ENCODE results near the gene JMY. TPM values are rescaled to one million over a fixed set of nuclear protein-coding genes. Genes with fewer than 3 reads are reported as not detected.
"Not testable (repeated sequence)": the region's sequence is repeated elsewhere in the genome, so short reads cannot be mapped to it uniquely, and the experiment has no call there.

The JMY gene
- total RNA-seq, 2 donors from 2014 or later: 15.4 to 22.8 TPM

DNA sequence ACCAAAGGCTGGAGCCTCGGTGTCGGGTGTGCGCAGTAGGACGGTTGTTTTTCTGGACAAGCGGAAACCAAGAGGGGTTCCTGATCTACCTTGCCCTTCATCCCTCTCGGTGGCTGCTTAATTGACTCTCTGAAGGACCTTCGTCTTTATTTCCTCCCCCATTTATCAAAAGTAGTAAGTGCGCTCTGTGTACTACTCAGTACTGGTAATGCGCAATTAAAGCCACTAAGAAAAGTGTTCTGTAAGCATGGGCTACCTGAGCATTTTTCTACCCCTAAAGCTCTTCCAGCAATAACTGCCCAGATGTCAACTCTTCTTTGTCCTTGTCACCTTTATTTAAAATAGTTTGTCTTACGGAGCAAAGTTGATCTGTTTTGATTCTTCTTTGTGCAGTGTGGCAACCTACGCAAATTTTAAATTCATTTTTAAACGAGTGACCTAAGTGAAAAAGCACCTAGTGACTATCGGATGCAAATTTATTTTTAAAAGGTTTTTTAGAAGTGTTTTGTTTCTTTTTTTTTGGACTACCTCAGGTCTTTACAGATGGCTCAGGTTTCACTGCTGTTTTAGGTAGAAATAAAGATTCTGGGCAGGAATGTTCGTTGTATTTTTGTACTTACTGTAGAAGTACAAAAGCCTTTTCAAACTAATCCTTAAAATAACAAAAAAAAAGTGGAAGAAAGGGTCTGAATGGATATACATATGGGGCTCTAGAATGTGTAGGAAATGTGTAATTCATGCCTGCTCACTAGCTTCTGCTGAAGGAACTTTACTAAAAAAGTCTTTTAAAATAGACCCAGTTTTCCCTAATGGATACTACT, 2.0 kb downstream of the JMY start:
- H3K9me3 ChIP-seq: no peaks in the 10 kb centered on the region
- H3K27ac ChIP-seq: no peak overlapping the region
- no peaks in the 10 kb centered on the region for H3K27me3 ChIP-seq (replicated peaks; ENCODE audit: insufficient read depth)
- peak overlapping the region; percentile 83 for H3K4me3 ChIP-seq
- no peaks in the 10 kb centered on the region for H3K36me3 ChIP-seq
- ATAC-seq (ENCODE audit: insufficient number of reproducible peaks, low FRiP score, low read depth): no peak
- no peak for TF ChIP-seq CTCF (IDR thresholded peaks at IDR 0.05)
- no peak for DNase-seq (ENCODE audit: low spot score)
- H3K4me1 ChIP-seq (ENCODE audit: control insufficient read depth in 1 of 2, low read depth in 2 of 2): peaks cover 18 to 32% of the 10 kb centered on the region in 2 donors

DNA sequence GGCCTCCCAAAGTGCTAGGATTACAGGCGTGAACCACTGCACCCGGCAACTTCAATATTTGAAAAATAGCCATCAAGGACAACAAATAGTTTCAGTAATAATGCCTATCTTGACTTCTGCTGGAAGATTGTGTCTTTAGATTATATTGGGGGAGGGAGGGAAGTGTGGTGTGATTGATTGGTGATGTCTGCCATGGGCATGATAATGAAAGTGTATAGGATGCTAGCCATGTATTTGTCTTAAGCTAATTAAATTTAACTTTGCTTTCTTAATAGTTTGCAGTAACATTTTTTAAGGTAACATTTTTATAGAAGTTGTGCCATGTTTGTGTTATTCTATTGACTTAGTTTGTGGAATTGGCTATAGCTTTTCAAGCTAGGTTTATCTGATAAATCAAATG, 4.6 kb downstream of the JMY start:
- Histone ChIP-seq H3K27me3 (replicated peaks; ENCODE audit: insufficient read depth) (no peaks in the 10 kb centered on the region), H3K36me3 (no peaks in the 10 kb centered on the region), H3K9me3 (no peaks in the 10 kb centered on the region), H3K4me1 (ENCODE audit: control insufficient read depth in 1 of 2, low read depth in 2 of 2) (peaks cover 18 to 33% of the 10 kb centered on the region in 2 donors), H3K4me3 (peak overlapping the region; percentile 9), H3K27ac (no peak overlapping the region)
- TF ChIP-seq CTCF (IDR thresholded peaks at IDR 0.05): no peak
- DNase-seq (ENCODE audit: low spot score): no peak
- ATAC-seq (ENCODE audit: insufficient number of reproducible peaks, low FRiP score, low read depth): no peak

GRCh38 chr5:79241535-79241979, 5.6 kb downstream of the JMY start:
- no peak overlapping the region for H3K27ac ChIP-seq
- peaks cover 18 to 33% of the 10 kb centered on the region in 2 donors for H3K4me1 ChIP-seq (ENCODE audit: control insufficient read depth in 1 of 2, low read depth in 2 of 2)
- no peak for TF ChIP-seq CTCF (IDR thresholded peaks at IDR 0.05)
- H3K36me3 ChIP-seq: no peaks in the 10 kb centered on the region
- H3K9me3 ChIP-seq: no peaks in the 10 kb centered on the region
- ATAC-seq (ENCODE audit: insufficient number of reproducible peaks, low FRiP score, low read depth) (no peak), DNase-seq (ENCODE audit: low spot score) (no peak)
- H3K4me3 ChIP-seq: no peak overlapping the region
- no peaks in the 10 kb centered on the region for H3K27me3 ChIP-seq (replicated peaks; ENCODE audit: insufficient read depth)

DNA sequence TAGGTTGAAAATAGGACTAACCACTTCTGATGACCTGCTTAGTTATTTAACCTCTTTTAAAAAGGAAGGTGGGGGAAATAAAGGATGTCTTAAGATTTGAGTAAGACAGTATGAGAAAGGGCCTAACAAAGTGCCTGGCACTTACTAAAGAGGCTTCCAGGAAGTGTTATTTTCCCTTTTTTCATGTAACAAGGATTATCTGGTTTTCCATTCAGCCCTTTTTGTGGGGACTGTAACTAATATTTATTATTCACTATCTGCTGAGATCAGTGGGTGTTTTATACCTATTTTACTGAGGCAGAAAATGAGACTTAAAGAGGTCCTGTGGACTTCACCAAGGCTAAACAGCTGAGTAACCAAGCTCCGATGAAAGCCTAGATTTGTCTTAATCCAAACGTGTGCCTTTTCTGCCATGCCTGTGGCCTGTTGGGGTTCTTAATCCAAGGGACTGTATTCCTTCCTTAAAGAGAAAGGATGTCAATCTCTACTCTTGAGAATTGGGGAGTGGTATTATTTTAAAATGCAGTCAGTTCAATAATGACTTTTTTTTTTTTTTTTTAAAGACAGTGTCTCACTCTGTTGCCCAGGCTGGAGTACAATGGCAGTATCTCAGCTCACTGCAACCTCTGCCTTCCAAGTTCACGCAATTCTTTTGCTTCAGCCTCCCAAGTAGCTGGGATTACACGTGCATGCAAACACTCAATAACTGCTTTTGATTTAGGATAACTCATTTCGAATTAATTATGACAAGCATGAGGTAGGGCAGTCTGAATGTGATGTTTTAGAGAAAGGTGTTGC, 6.5 kb downstream of the JMY start:
- Histone ChIP-seq H3K4me3 (no peak overlapping the region), H3K36me3 (no peaks in the 10 kb centered on the region), H3K9me3 (no peaks in the 10 kb centered on the region), H3K27me3 (replicated peaks; ENCODE audit: insufficient read depth) (no peaks in the 10 kb centered on the region), H3K27ac (no peak overlapping the region), H3K4me1 (ENCODE audit: control insufficient read depth in 1 of 2, low read depth in 2 of 2) (peaks cover 18 to 33% of the 10 kb centered on the region in 2 donors)
- ATAC-seq (ENCODE audit: insufficient number of reproducible peaks, low FRiP score, low read depth) (no peak), DNase-seq (ENCODE audit: low spot score) (no peak)
- TF ChIP-seq CTCF (IDR thresholded peaks at IDR 0.05): no peak

DNA sequence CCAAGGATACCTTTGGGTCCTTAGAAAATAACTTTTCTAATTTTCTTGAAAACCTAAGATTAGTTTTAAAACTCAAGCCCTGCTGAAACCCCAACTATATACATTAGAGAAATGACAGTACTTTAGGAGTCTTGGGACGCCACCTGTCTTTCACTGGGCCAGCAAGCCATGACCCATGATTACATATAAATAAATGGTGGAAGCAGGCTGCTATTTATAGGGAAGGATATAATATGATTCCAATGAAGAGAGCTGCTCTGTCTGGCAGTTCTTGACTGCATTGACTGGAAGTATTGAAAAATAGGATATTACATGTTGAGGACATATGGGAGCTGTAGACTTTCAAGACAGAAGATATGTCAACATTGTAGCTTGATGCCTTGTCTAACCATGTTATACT, 7.3 kb downstream of the JMY start:
- Histone ChIP-seq H3K4me3 (no peak overlapping the region), H3K36me3 (no peaks in the 10 kb centered on the region), H3K9me3 (no peaks in the 10 kb centered on the region), H3K27me3 (replicated peaks; ENCODE audit: insufficient read depth) (no peaks in the 10 kb centered on the region), H3K4me1 (ENCODE audit: control insufficient read depth in 1 of 2, low read depth in 2 of 2) (peaks cover 16 to 29% of the 10 kb centered on the region in 2 donors), H3K27ac (no peak overlapping the region)
- TF ChIP-seq CTCF (IDR thresholded peaks at IDR 0.05): no peak
- ATAC-seq (ENCODE audit: insufficient number of reproducible peaks, low FRiP score, low read depth) (no peak), DNase-seq (ENCODE audit: low spot score) (no peak)

DNA sequence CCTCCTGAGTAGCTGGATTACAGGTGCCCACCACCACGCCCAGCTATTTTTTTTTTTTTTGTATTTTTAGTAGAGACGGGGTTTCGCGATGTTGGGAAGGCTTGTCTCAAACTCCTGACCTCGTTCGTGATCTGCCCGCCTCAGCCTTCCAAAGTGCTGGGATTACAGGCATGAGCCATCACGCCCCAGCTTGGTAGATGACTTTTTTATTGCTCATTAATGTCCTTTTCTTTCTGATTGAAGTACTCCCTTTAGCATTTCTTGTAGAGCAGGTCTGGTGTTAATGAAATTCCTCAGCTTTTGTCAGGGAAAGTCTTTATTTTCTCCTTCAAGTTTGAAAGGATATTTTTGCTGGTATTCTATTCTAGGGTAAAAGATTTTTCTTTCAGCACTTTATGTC, 18.1 kb downstream of the JMY start:
- H3K27me3 ChIP-seq (replicated peaks; ENCODE audit: insufficient read depth); H3K4me3 ChIP-seq; H3K9me3 ChIP-seq; DNase-seq (ENCODE audit: low spot score); H3K36me3 ChIP-seq; H3K4me1 ChIP-seq (ENCODE audit: control insufficient read depth in 1 of 2, low read depth in 2 of 2); ATAC-seq (ENCODE audit: insufficient number of reproducible peaks, low FRiP score, low read depth); H3K27ac ChIP-seq: not testable (repeated sequence)

All from thoracic aorta (tissue), 2 donors.